HEK293 (cell line): ENCODE measurements around the gene UCHL1.

Source experiments
- CTCF ChIP-seq: fragments of 450-650 bp; formaldehyde crosslinking; IDR thresholded peaks from 2 replicates; pipeline ENCODE4 v1.5.1; 2016; ENCODE audit warnings: missing biosample characterization, missing genetic modification characterization
- HOXC10 ChIP-seq: sonication (generic); formaldehyde crosslinking; IDR thresholded peaks from 2 replicates; pipeline ENCODE4 v1.8.1; 2023; ENCODE audit warnings: mild to moderate bottlenecking, missing genetic modification reagents
- PATZ1 ChIP-seq: fragments of 450-650 bp; formaldehyde crosslinking; IDR thresholded peaks from 2 replicates; pipeline ENCODE4 v1.5.1; 2016; ENCODE audit warnings: missing biosample characterization, missing genetic modification characterization
- YY1 ChIP-seq: fragments of 450-650 bp; formaldehyde crosslinking; IDR thresholded peaks from 2 replicates; pipeline ENCODE4 v1.5.1; 2018; ENCODE audit warnings: missing biosample characterization, missing genetic modification characterization
- ZBTB17 ChIP-seq: fragments of 450-650 bp; formaldehyde crosslinking; IDR thresholded peaks from 2 replicates; pipeline ENCODE4 v1.5.1; 2016; ENCODE audit warnings: missing biosample characterization, missing genetic modification characterization
- ZNF121 ChIP-seq: fragments of 450-650 bp; formaldehyde crosslinking; IDR thresholded peaks from 2 replicates; pipeline ENCODE4 v1.5.1; 2016; ENCODE audit warnings: missing biosample characterization, missing genetic modification characterization
- ZNF155 ChIP-seq: fragments of 450-650 bp; formaldehyde crosslinking; IDR thresholded peaks from 2 replicates; pipeline ENCODE4 v1.5.1; 2016; ENCODE audit warnings: missing biosample characterization, missing genetic modification characterization
- ZNF501 ChIP-seq: fragments of 450-650 bp; formaldehyde crosslinking; IDR thresholded peaks from 2 replicates; pipeline ENCODE4 v1.5.1; 2016; ENCODE audit warnings: missing biosample characterization, missing genetic modification characterization
- ZNF549 ChIP-seq: fragments of 450-650 bp; IDR thresholded peaks from 2 replicates; pipeline ENCODE4 v1.5.1; 2018; ENCODE audit warnings: missing biosample characterization, missing genetic modification characterization, mild to moderate bottlenecking, inconsistent platforms, moderate library complexity
- ZNF76 ChIP-seq: fragments of 450-650 bp; formaldehyde crosslinking; IDR thresholded peaks from 2 replicates; pipeline ENCODE4; 2016; ENCODE audit warnings: low read depth, missing biosample characterization, missing genetic modification characterization, borderline replicate concordance
- TF ChIP-seq, protein P1 (sequence below): fragments of 450-650 bp; IDR thresholded peaks from 2 replicates; pipeline ENCODE4 v1.5.1; 2018; ENCODE audit warnings: missing biosample characterization, missing genetic modification characterization
- TF ChIP-seq, protein P2 (sequence below): fragments of 450-650 bp; formaldehyde crosslinking; IDR thresholded peaks from 2 replicates; pipeline ENCODE4 v1.5.1; 2016; ENCODE audit warnings: missing biosample characterization, missing genetic modification characterization

- no peak for TF ChIP-seq CTCF (tag by site-specific recombination)
- TF ChIP-seq ZNF76 (tag by site-specific recombination): no peak
- TF ChIP-seq ZNF501 (tag by site-specific recombination): no peak
- TF ChIP-seq, protein P1, sequence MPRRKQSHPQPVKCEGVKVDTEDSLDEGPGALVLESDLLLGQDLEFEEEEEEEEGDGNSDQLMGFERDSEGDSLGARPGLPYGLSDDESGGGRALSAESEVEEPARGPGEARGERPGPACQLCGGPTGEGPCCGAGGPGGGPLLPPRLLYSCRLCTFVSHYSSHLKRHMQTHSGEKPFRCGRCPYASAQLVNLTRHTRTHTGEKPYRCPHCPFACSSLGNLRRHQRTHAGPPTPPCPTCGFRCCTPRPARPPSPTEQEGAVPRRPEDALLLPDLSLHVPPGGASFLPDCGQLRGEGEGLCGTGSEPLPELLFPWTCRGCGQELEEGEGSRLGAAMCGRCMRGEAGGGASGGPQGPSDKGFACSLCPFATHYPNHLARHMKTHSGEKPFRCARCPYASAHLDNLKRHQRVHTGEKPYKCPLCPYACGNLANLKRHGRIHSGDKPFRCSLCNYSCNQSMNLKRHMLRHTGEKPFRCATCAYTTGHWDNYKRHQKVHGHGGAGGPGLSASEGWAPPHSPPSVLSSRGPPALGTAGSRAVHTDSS: no peak
- no peak for TF ChIP-seq ZNF155 (tag by site-specific recombination)
- no peak for TF ChIP-seq HOXC10 (CRISPR knock-in tag)
- TF ChIP-seq ZNF121 (tag by site-specific recombination): no peak
- no peak for TF ChIP-seq ZBTB17 (tag by site-specific recombination)
- no peak for TF ChIP-seq PATZ1
- TF ChIP-seq, protein P2, sequence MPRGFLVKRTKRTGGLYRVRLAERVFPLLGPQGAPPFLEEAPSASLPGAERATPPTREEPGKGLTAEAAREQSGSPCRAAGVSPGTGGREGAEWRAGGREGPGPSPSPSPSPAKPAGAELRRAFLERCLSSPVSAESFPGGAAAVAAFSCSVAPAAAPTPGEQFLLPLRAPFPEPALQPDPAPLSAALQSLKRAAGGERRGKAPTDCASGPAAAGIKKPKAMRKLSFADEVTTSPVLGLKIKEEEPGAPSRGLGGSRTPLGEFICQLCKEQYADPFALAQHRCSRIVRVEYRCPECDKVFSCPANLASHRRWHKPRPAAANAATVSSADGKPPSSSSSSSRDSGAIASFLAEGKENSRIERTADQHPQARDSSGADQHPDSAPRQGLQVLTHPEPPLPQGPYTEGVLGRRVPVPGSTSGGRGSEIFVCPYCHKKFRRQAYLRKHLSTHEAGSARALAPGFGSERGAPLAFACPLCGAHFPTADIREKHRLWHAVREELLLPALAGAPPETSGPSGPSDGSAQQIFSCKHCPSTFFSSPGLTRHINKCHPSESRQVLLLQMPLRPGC (tag by site-specific recombination): no peak
- TF ChIP-seq ZNF549 (tag by site-specific recombination): no peak
- TF ChIP-seq YY1 (tag by site-specific recombination): no peak
These were observed 39.8 kb upstream of the UCHL1 start for GRCh38 chr4:41217020-41217333.
